Myocyte (in vitro differentiated cells): ENCODE results near the gene MPO. TPM values are rescaled to one million over a fixed set of nuclear protein-coding genes. Genes with fewer than 3 reads are reported as not detected.

Experiments used
- DNase-seq: peaks from one replicate; pipeline ENCODE4 v3.0.0-alpha.2; 2012; ENCODE audit warnings: low read depth
- total RNA-seq: library from RNA; depleted of rRNA; stranded (reverse); fragments of >200 nt; gene quantifications from 2 replicates; pipeline ENCODE4 v1.2.3, GENCODE V29; 2014

Gene MPO
- total RNA-seq, 1 donor from 2014 or later: 0.05 TPM

DNA sequence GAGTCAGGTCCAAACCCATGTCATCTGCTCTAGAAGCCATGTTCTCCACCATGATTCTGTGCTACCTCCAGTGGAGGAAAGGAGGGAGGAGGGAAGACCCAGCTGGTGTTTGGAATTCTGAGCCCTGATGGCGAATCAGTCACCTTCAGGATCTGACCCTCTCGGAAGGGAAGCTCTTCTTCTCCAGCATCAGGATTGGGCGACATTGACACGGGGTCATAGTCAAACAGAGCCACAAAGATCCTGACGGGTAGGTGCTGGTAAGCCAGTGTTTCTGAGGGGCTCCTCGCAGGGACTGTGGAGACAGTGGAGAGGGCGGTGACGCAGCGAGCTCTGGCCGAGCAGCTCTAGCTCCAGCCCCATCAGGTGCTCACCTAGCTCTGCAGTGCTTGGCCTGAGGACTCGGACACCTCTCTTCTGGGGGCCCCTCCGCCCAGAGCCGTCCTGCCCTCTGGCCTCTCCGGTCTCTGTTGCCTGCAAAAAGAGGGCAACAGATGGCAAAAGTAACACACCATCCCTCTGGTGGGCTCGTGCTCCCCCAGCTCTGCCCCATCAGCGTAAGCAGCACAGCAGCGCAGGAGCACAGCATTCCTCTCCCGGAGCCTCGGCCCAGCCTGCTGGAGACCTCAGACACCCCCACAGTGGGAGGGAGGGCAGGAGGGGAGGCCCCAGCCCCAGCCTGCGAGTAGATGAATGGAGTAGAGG lies 26.9 kb upstream of the MPO start:
- DNase-seq: no peak

GRCh38 chr17:58306131-58306951 lies 25.6 kb upstream of the MPO start:
- DNase-seq: no peak

DNA sequence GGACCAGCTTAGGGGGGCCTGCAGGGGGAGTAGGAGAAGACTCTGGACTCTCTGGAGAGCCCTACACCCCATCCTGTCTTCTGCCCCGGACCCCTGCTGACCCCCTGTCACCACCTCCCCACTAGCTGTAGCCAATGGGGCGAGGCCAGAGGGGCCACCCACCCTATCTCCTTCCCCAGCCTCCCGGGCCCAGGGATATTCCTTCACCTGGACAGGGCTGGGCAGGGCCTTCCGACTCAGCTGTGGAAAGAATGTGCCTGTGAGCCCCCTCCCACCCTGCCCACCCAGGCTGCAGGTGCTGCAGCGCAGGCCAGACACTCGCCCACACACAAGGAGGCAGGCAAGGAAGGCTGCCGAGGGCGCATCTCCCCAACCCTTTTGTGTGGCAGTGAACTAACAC lies 24.9 kb upstream of the MPO start:
- no peak for DNase-seq

DNA sequence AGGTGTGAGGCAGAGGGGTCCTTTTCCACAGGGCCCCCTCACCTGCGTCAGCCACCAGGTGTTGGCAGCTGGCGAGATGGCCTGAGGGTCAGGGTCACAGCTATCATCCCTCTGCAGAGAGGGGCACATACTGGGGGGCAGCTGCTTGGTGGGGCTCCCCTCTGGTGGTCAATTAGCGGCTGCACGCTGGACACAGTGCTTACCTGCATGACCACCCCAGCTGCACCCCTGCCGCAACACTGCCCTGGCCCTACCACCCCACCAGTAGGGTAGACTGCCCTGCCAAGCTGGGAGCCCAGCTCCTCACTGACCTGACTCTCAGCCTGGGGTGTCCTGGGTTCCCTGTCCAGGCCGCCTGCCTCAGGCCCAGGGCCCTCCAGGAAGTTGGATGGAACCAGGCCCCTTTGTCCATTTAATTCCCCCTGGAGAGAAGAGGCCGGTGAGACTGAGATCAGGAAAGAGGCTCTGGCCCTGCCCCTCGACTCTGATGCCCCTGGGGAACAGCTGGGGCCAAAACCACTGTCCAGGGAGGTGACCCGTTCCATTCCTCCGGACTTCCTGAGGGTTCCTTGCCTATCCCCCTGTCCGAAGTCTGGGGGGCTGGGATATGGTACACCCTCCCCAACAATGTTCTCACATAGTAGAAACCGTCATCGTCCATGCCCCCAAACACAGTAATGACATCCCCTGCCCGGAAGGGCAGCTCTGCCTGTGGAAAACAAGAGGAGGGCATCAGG lies 24.2 kb upstream of the MPO start:
- no peak for DNase-seq

DNA sequence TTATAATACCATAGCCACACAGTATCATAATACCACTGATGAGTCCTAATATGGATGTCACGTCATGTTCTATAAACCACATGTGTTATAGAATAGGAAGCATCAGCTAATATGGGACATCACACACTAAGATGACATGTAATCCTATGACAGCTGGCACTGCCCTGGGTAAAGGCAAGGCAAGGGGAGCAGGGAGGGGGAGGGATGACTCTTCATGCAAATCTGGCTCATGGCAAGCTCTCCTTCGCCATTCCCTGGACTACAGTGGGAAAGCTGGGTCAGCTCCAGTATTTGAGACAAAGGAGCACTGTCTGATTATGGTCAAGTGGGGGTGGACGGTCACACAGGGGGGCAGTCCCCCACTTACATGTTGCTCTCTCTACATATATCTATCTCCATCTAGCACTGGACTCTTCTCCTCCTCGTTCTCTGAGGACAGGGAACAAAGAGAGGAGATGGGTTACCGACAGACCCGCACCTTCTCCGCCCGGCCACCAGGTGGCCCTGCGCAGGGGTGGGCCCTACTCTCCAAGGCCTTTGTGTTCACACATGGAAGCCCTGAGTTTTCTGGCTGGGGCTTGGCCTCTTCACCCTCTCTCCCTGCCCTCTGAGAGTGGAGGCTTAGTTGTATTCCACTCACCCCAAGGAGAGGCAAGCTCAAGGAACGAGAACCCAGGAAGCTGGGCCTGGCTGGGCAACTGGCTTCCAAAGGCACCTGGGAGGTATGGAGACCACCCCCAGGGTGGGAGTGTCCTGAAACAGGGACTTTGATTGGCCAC lies 23.4 kb upstream of the MPO start:
- DNase-seq: peak; percentile 20

- no peak for DNase-seq
Observed at GRCh38 chr17:58302919-58303585, 22.3 kb upstream of the MPO start.

- DNase-seq: no peak
Observed at GRCh38 chr17:58302171-58302918, 21.6 kb upstream of the MPO start.

GRCh38 chr17:58301504-58302150 lies 20.9 kb upstream of the MPO start:
- DNase-seq: no peak

- no peak for DNase-seq
Observed at GRCh38 chr17:58300336-58300735, 19.6 kb upstream of the MPO start.

- no peak for DNase-seq
Observed at GRCh38 chr17:58294034-58294433, 13.3 kb upstream of the MPO start.

DNA sequence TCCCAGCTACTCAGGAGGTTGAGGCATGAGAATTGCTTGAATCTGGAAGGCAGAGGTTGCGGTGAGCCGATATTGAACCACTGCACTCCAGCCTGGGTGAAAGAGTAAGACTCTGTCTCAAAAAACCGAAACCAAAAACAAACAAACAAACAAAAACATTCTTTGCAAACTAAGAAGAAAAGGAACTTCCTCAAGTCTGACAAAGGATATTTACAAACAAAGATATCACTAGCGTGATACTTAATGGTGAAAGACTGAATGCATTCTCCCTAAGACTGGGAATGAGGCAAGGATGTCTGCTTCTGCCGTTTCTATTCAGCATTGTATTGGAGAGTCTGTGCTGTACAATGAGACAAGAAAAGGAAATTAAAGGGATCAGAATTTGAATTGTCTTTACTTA lies 10.5 kb upstream of the MPO start:
- no peak for DNase-seq

- no peak for DNase-seq
Observed at GRCh38 chr17:58289869-58290268, 9.1 kb upstream of the MPO start.

DNA sequence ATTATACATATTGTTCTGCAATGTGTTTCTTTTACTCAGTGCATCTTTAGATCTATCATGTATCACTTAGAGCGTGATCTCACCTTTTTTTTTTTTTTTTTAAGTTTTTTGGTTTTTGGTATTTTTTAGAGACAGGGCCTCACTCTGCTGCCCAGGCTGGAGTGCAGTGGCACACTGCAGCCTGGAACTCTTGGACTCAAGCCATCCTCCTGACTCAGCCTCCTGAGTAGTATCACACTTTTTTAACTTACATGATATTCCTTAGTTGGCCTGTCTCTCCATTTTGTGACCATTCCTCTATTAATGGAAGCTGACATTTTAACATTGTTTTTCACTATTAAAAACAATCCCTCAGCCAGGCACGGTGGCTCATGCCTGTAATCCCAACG lies 4.7 kb upstream of the MPO start:
- no peak for DNase-seq

DNA sequence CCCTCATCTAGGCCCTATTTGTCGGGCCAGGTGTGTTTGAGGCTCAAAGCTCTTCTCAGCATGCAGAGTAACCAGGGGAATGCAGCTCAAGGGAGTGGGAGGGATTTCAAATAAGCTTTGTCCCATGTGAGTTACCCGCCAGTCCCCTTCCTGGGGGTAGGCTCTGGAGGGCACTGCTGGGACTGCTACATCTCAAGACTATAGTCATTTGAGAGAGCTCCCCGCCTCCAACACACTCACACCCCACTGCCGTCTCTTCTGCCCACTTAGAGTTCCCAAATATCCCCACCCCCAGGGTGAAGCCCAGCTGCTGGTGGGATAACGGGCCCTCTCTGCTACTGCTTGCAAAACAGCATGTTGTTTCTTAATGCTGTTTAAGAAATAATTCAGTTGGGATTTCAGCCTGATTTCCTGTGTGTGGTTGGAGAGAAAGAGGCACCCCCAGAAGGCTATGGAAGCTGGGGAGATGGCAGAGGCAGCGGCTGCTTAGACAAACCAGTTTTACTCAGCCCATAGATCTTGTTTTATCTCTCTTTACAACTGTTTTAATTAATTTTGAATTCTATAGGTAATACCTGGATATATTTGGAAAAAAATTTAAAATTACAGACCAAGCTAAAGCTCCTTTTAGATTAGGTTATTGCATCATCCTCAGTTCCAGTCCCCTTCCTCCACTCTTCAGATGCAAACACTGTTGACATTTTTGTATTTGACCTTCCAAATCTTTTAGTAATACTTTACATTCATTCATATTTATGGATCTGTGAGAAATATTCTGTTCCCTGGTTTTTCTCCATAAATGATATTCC lies 4.1 kb upstream of the MPO start:
- no peak for DNase-seq

DNA sequence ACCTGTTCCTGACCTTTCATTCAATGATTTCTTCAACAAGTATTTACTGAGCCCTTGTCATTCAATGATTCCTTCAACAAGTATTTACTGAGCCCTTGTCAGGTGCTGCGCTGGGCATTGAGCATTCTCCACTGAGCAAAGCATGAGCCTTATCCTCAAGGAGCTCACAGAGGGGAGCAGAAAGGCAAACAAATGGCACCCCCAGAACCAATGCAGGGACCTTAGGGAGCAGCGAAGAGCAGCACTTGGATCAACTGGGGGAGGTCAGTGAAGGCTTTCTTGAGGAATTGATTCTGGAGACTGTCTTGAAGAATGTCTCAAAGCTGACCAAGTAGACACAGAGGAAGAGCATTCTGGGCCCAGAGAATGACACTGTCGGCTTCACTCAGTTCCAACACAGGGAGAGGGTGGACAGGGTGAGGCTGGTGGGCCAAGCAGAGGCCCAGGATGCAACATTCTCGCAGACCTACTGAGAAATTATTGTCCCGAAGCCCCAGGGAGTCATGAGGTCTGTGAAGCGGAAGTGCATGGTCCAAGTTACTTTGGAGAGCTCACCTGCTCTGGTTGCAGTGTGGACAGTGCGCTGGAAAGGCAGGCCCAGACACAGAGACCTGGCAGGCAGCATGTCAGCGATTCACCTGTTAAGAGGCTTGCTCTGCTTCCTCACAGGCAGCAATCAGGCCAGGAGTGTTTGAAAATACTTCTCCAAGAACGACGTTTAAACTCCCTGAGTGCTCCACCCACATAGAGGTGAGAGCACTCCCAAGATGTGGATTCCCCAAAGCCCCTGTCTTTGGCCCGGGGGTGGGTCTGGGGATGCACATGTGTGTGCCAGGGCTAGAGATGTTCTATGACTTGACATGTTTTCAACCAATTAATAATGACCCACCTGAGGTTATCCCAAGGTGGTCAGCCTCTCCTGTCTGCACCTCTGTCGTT lies 3.2 kb upstream of the MPO start:
- no peak for DNase-seq

GRCh38 chr17:58282442-58282841 lies 1.7 kb upstream of the MPO start:
- no peak for DNase-seq

DNA sequence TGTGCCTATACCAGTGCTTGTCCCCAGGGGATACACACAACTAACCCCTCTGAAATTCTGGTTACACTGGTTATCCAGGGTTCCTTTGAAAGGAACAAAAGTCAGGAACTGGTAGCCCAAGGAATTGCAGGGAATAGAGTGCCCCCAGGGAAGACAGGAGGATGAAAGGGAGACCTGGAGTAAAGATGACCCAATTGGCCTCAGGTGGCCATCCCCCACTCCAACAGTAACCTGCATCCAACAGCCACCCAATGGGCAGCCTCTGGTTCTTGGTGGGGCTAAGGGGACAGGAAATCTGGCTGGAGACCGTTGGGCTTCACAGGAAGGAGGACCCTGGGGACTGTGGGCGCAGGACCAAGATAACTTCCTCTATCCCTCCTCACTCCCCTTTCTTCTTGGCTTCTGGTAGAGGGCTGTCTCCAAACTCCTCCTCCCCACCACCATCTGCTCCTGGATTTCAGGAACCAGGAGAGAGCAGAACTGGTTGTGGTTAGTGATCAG lies 826 bp upstream of the MPO start:
- no peak for DNase-seq
